Panc1 (cell line): ENCODE results near the gene PPP4R3B. TPM values are rescaled to one million over a fixed set of nuclear protein-coding genes. Genes with fewer than 3 reads are reported as not detected.
"Not testable (repeated sequence)": the region's sequence is repeated elsewhere in the genome, so short reads cannot be mapped to it uniquely, and the experiment has no call there.

Experiments
- ATAC-seq: fragments of 200-7000 bp; cut with Tn5 transposase; 2 replicates; pipeline ENCODE4 v1.9.1; 2020; ENCODE audit warnings: mild to moderate bottlenecking, moderate library complexity
- BruUV-seq: library from RNA; stranded (reverse); fragments of 400-500 nt; replicated peaks from 2 replicates; lab custom pipeline; 2021; lab: Mats Ljungman, UMichigan
- CTCF ChIA-PET: fragments of 300-600 bp; sonication (Branson Sonifier 250); formaldehyde crosslinking; loops from one replicate; lab custom pipeline; 2022; ENCODE audit warnings: antibody characterized with exemption; lab: Charles Lee
- POLR2A ChIA-PET: fragments of 300-600 bp; sonication (Branson Sonifier 250); formaldehyde crosslinking; loops from one replicate; lab custom pipeline; 2022; ENCODE audit warnings: antibody characterized with exemption; lab: Charles Lee
- DNase-seq: peaks from one replicate; pipeline ENCODE4 v3.0.0-alpha.2; 2010; ENCODE audit warnings: low read depth, low spot score
- H3K27ac ChIP-seq: 2 replicates; pipeline ENCODE4 v1.5.1; 2011; ENCODE audit warnings: mild to moderate bottlenecking, low read length, inconsistent platforms
- H3K27me3 ChIP-seq: fragments of 200-500 bp; sonication (Bioruptor generic); 2 replicates; pipeline ENCODE4 v1.6.0; 2014; ENCODE audit warnings: low read length, inconsistent platforms; ENCODE audit not compliant: control insufficient read depth, insufficient read depth
- H3K36me3 ChIP-seq: fragments of 200-500 bp; sonication (Bioruptor generic); 2 replicates; pipeline ENCODE4 v1.5.1; 2014; ENCODE audit warnings: inconsistent platforms, mild to moderate bottlenecking, low read length, moderate library complexity; ENCODE audit not compliant: control insufficient read depth, insufficient read depth
- H3K4me1 ChIP-seq: 2 replicates; pipeline ENCODE4 v1.5.1; 2011; ENCODE audit warnings: inconsistent platforms, mild to moderate bottlenecking, low read length, moderate library complexity; ENCODE audit not compliant: control insufficient read depth, insufficient read depth
- H3K4me3 ChIP-seq, 2 experiments: 2 replicates each; pipeline ENCODE4 v1.5.1; 2011 to 2012; ENCODE audit warnings: low read depth in 2 of 2, low read length in 2 of 2, mild to moderate bottlenecking in 2 of 2, inconsistent platforms in 1 of 2, moderate library complexity in 1 of 2
- H3K9me3 ChIP-seq: fragments of 200-500 bp; sonication (Bioruptor generic); 2 replicates; pipeline ENCODE4 v1.5.1; 2014; ENCODE audit warnings: low read depth, mild to moderate bottlenecking, inconsistent platforms, low read length, moderate library complexity; ENCODE audit not compliant: control insufficient read depth, insufficient read depth
- CTCF ChIP-seq: fragments of 450-650 bp; IDR thresholded peaks from 2 replicates; pipeline ENCODE4 v1.5.1; 2017; ENCODE audit warnings: mild to moderate bottlenecking
- POLR2AphosphoS5 ChIP-seq: IDR thresholded peaks from 2 replicates; pipeline ENCODE4 v1.6.1; 2012; ENCODE audit warnings: mild to moderate bottlenecking, low read depth, low read length, moderate library complexity
- REST ChIP-seq, 2 experiments: IDR thresholded peaks; 2 replicates each; pipeline ENCODE4 v1.6.1; 2011 to 2012; ENCODE audit warnings: low read depth in 2 of 2, control low read depth in 1 of 2, low read length in 1 of 2, mild to moderate bottlenecking in 1 of 2, moderate library complexity in 1 of 2; ENCODE audit not compliant: insufficient read depth in 1 of 2
- SIN3A ChIP-seq: IDR thresholded peaks from 2 replicates; pipeline ENCODE4 v1.6.1; 2012; ENCODE audit warnings: low read depth, mild to moderate bottlenecking, low read length, moderate library complexity, borderline replicate concordance; ENCODE audit not compliant: insufficient read depth
- TCF7L2 ChIP-seq: IDR thresholded peaks from 2 replicates; pipeline ENCODE4 v1.6.1; 2011; ENCODE audit warnings: mild to moderate bottlenecking, low read depth, low read length, inconsistent platforms
- in situ Hi-C: cut with HindIII; loops from 2 replicates; pipeline ENCODE4 v1.10.0; 2016; ENCODE audit warnings: low sequenced_read_pairs, low pct_unique_long_range_greater_than_20kb
- intact Hi-C: fragments of 100-400 bp; cut with micrococcal nuclease; formaldehyde crosslinking; loops from one replicate; pipeline ENCODE4 v1.10.0; 2022; ENCODE audit not compliant: unreplicated experiment
- total RNA-seq: library from RNA; stranded (reverse); gene quantifications from one replicate; pipeline ENCODE4 v1.2.1, GENCODE V29; 2021; ENCODE audit not compliant: unreplicated experiment

Gene PPP4R3B
- total RNA-seq, 1 experiment from 2014 or later, result 50.7 TPM

DNA sequence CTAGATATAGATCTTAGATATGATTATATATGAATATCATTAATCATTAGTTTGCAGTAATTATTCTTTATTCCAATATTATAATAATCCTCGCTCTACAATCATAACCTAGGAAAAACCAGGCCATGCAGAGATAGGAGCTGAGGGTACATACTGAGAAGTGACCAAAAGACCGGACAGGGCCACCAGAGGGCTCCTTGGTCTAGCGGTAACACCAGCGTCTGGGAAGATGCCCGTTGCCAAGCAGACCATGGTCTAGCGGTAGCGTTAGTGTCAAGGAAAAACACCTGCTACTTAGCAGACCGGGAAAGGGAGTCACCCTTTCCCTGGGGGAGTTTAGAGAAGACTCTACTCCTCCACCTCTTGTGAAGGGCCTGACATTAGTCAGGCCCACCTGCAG, 48.4 kb downstream of the PPP4R3B start:
- POLR2A ChIA-PET, CTCF ChIA-PET: not testable (repeated sequence)

DNA sequence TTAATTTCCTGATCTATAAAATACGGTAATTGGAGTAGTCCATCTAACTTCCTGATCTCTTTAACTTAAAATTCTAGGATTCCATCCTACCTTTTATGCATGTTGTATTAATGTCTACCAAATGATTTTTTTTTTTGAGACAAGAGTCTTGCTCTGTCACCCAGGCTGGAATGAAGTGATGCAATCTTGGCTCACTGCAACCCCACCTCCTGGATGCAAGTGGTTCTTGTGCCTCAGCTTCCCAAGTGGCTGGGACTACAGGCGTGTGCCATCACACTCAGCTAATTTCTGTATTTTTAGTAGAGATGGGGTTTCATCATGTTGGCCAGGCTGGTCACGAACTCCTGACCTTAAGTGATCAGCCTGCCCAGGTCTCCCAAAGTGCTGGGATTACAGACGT, 50.1 kb downstream of the PPP4R3B start:
- no peaks in the 10 kb centered on the region for H3K9me3 ChIP-seq
- ATAC-seq, result no peak

More for the DNA sequence above, 48.4 kb downstream of the PPP4R3B start:
- H3K27me3 ChIP-seq, BruUV-seq, ATAC-seq, H3K27ac ChIP-seq, H3K4me3 ChIP-seq, H3K4me1 ChIP-seq, in situ Hi-C loops, DNase-seq, H3K9me3 ChIP-seq, intact Hi-C loops: not testable (repeated sequence)
- peaks cover 21% of the 10 kb centered on the region; the same call in 1 of the 2 replicates for H3K36me3 ChIP-seq

More for the DNA sequence above, 50.1 kb downstream of the PPP4R3B start:
- CTCF ChIA-PET, result no interaction called here
- no peak for DNase-seq
- in situ Hi-C loops (no loop called here), intact Hi-C loops (no loop called here)
- POLR2A ChIA-PET, result interaction anchor here (0.5 kb wide), 1 partner anchor 9 kb away, joined by 3 read pairs; no protein-coding TSS in a partner anchor
- Histone ChIP-seq H3K27me3 (no peaks in the 10 kb centered on the region), H3K27ac (no peak overlapping the region), H3K4me1 (no peaks in the 10 kb centered on the region), H3K4me3 (no peak overlapping the region), H3K36me3 (peaks cover 20% of the 10 kb centered on the region; the same call in 1 of the 2 replicates)
- TF ChIP-seq TCF7L2, result no peak
- TF ChIP-seq POLR2AphosphoS5, result no peak
- no peak for TF ChIP-seq SIN3A
- TF ChIP-seq REST (IDR thresholded peaks at IDR 0.05; ENCODE audit: insufficient read depth in 1 of 2, low read depth in 2 of 2, low read length in 1 of 2), result no peak
- TF ChIP-seq CTCF, result no peak
- BruUV-seq, result no TSS peak
